WI38 (cell line): ENCODE measurements around the gene ADAMTS15.
"Not testable (repeated sequence)": the region's sequence is repeated elsewhere in the genome, so short reads cannot be mapped to it uniquely, and the experiment has no call there.

ENCODE experiments used
- H3K4me3 ChIP-seq: 2 replicates; pipeline ENCODE4 v1.5.1; 2011; ENCODE audit warnings: low read depth, mild to moderate bottlenecking, control low read depth, low read length
- TF ChIP-seq, protein P1 (sequence below): IDR thresholded peaks from 2 replicates; pipeline ENCODE4 v1.5.1; 2012; ENCODE audit warnings: low read depth, mild to moderate bottlenecking, control low read depth, low read length

ADAMTS15 gene

DNA sequence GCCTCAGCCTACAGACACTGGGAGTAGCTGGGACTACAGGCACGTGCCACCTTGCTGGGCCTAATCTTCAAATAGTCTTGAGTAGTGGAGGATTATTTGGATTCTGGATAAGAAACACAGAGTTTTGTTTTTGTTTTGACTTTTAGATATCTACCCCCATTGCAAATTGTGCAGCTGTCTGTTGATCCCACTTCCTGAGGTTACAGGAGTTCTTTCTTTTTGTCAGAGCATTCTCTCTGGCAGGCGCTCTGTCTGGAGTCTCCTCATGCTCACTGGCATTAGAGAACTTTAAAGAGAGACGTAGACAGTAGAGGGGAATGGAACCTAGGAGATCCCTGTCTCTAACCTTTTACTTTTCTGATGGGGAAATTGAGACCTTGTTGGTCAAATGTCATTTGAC, 12.3 kb upstream of the ADAMTS15 start:
- H3K4me3 ChIP-seq = no peak overlapping the region
- TF ChIP-seq, protein P1, sequence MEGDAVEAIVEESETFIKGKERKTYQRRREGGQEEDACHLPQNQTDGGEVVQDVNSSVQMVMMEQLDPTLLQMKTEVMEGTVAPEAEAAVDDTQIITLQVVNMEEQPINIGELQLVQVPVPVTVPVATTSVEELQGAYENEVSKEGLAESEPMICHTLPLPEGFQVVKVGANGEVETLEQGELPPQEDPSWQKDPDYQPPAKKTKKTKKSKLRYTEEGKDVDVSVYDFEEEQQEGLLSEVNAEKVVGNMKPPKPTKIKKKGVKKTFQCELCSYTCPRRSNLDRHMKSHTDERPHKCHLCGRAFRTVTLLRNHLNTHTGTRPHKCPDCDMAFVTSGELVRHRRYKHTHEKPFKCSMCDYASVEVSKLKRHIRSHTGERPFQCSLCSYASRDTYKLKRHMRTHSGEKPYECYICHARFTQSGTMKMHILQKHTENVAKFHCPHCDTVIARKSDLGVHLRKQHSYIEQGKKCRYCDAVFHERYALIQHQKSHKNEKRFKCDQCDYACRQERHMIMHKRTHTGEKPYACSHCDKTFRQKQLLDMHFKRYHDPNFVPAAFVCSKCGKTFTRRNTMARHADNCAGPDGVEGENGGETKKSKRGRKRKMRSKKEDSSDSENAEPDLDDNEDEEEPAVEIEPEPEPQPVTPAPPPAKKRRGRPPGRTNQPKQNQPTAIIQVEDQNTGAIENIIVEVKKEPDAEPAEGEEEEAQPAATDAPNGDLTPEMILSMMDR = no peak

- TF ChIP-seq, protein P1 = no peak
- H3K4me3 ChIP-seq = no peak overlapping the region
Observed at GRCh38 chr11:130437848-130438247, 10.6 kb upstream of the ADAMTS15 start.

DNA sequence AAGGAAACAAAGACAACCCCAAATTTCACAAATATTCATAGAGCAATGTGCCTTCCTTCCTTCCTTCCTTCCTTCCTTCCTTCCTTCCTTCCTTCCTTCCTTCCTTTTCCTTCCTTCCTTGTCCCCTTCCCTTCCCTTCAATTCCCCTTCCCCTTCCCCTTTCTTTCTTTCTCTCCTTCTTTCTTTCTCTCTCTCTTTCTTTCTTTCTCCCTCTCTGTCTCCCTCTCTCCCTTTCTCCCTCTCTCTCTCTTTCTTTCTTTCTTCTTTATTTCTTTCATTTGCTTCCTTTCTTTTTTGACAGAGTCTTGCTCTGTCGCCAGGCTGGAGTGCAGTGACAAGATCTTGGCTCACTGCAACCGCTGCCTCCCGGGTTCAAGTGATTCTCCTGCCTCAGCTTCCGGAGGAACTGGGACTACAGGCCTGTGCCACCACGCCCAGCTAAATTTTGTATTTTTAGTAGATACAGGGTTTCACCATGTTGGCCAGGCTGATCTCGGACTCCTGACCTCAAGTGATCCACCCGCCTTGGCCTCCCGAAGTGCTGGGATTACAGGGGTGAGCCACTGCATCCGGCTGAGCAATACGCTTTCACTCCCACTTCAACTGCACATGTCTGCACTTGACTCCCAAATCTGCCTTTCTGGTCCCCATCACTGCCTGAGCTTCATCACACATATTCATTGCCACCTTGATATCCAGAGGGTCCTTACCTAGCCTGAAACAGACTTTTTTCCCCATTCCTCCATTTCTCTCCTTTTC, 9.9 kb upstream of the ADAMTS15 start:
- H3K4me3 ChIP-seq = not testable (repeated sequence)

DNA sequence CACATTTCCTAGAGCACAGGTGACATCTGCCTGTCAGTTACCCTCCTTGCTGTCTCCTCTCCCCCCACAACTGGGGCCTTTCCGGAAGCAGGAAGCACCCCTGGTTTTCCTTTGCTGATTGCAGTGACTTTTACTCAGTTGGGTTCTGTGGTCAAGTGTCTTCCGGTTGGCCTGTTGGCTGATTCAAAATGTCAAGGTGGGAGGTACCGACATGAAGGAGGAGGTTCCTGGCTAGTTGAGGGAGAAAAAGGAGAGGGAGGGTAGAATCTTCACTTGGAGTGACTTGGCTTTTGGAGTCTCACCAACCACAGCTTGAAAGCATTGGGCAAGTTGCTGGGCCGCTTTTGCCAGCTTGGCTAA, 9.3 kb upstream of the ADAMTS15 start:
- H3K4me3 ChIP-seq = no peak overlapping the region
- TF ChIP-seq, protein P1 = no peak

GRCh38 chr11:130439876-130440275, 8.6 kb upstream of the ADAMTS15 start:
- H3K4me3 ChIP-seq = no peak overlapping the region
- TF ChIP-seq, protein P1 = no peak

GRCh38 chr11:130441719-130442118, 6.7 kb upstream of the ADAMTS15 start:
- TF ChIP-seq, protein P1 = no peak
- H3K4me3 ChIP-seq = no peak overlapping the region

DNA sequence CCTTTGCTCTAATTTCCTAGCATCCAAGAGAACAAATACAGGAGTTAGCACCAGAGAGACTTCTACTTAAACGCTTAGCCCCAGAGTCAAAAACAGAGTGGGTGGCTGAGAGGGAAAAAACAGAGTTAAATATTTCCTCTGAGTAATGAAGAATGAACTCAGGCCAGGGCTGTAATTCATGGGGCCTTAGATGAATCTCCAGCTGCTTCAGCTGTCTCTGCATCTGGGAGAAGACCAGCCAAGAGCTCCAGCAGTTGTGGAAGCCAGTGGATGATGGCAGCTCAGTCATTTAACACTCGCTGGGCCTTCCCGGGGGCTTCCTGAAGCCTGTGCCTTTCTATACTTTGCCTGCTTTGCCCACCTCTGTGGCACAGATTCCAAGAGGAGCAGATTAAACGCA, 5.7 kb upstream of the ADAMTS15 start:
- H3K4me3 ChIP-seq = no peak overlapping the region
- TF ChIP-seq, protein P1 = no peak

- TF ChIP-seq, protein P1 = no peak
- no peak overlapping the region for H3K4me3 ChIP-seq
Observed at GRCh38 chr11:130445788-130446187, 2.7 kb upstream of the ADAMTS15 start.
